Measurements from ENCODE around the gene MRPS27. TPM values are rescaled to one million over a fixed set of nuclear protein-coding genes. Genes with fewer than 3 reads are reported as not detected.
A peak's percentile ranks its signal among the peaks of the same experiment; 100 is the strongest.

Gene MRPS27
- total and polyA plus RNA-seq, 5 experiments from 2014 or later: 31.7 to 48.5 (median 43.6) TPM

DNA sequence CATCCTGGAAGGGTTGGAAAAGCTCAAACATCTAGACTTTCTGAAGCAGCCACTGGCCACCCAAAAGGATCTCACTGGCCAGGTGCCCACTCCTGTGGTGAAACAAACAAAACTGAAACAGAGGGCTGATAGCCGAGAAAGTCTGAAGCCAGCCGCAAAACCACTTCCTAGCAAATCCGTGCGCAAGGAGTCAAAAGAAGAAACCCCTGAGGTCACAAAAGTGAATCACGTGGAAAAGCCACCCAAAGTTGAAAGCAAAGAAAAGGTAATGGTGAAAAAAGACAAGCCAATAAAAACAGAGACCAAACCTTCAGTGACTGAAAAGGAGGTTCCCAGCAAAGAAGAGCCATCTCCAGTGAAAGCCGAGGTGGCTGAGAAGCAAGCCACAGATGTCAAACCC, 125.2 kb downstream of the MRPS27 start:
- peak overlapping the region in 3 of 10 donors; percentile 23 to 57 (median 27) for H3K4me3 Mint-ChIP-seq
- H3K36me3 Mint-ChIP-seq: peaks cover 0 to 15% (median 0%) of the 10 kb centered on the region in 3 donors
- ATAC-seq (no peak), DNase-seq (peak in 2 of 10 donors; percentile 5 to 32)
- H3K27me3 Mint-ChIP-seq: peaks cover 14 to 34% (median 16%) of the 10 kb centered on the region in 5 donors
- peak overlapping the region in 1 of 10 donors; percentile 19 for H3K27ac Mint-ChIP-seq
- POLR2A ChIA-PET: no interaction called here
- H3K4me1 Mint-ChIP-seq: peaks cover 0 to 9% (median 3%) of the 10 kb centered on the region in 4 donors
- H3K9me3 Mint-ChIP-seq: peaks cover 0 to 16% (median 0%) of the 10 kb centered on the region in 9 donors

DNA sequence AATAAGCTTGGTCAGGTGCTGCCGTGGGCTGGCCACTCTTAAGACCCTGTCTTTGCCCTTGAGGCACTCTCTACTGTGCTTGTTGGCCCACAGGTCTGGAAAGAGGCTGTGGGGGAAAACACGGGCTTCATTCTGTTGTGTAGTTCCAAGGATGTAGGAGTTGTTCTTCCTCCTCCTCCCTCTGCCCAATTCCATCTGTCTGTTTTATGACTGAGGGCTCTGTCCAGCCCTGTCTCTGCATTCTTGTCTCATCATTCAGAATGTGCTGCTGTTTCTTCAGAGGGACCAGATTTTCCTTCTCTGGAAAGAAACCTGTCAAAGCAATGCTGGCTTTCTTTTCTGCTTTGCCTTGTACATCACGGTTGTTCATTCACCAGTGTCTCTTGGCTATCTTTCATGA, 128.6 kb downstream of the MRPS27 start:
- H3K4me1 Mint-ChIP-seq: peaks cover 0 to 9% (median 4%) of the 10 kb centered on the region in 4 donors
- H3K36me3 Mint-ChIP-seq: peaks cover 0 to 15% (median 0%) of the 10 kb centered on the region in 3 donors
- H3K4me3 Mint-ChIP-seq: no peak overlapping the region
- no peak for ATAC-seq
- POLR2A ChIA-PET: no interaction called here
- H3K27me3 Mint-ChIP-seq: peaks cover 12 to 29% (median 18%) of the 10 kb centered on the region in 5 donors
- DNase-seq: no peak
- H3K9me3 Mint-ChIP-seq: peaks cover 0 to 16% (median 0%) of the 10 kb centered on the region in 9 donors
- no peak overlapping the region for H3K27ac Mint-ChIP-seq

DNA sequence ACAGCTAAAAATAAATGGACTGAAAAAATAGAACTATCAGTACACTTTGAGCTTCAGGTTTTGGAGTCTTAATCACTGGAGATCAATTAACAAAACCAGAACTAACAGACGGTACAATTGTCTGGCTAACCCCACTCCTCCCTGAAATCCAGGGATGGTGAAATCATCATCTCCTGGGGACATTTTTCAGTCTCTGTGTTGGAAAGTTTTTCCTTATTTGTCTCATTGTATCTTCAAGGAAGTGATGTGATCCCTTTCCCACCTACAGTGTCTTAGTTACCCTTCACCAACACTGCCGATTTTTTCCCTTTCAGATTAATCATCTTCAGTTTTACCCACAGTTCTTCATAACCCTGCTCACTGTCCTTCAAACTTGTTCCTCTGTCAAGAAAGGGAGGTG, 130.9 kb downstream of the MRPS27 start:
- no peak overlapping the region for H3K4me3 Mint-ChIP-seq
- ATAC-seq: no peak
- no peaks in the 10 kb centered on the region for H3K9me3 Mint-ChIP-seq
- DNase-seq: no peak
- H3K4me1 Mint-ChIP-seq: peaks cover 0 to 2% (median 0%) of the 10 kb centered on the region in 4 donors
- POLR2A ChIA-PET: no interaction called here
- H3K27me3 Mint-ChIP-seq: peaks cover 8 to 17% (median 14%) of the 10 kb centered on the region in 5 donors
- H3K36me3 Mint-ChIP-seq: no peaks in the 10 kb centered on the region
- H3K27ac Mint-ChIP-seq: no peak overlapping the region

DNA sequence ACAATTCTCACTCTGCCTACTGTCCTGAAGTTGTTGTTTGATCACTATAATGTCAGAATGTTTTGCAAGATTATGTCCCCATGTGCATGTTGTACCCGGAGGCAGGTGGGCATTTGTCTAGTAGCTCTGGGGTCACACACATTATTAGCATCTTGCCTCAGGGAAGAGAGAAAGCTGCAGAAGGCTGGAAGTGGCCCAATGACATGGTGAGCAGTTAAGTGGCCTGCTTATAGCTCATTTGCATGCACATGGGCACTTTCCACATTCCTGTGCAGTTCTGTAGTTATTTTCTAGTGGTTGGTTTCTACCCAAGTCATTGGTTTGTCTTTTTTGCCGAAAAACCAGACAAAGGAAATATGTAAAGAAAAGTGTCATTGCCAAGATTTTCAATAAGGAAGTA, 131.9 kb downstream of the MRPS27 start:
- Mint-ChIP-seq H3K4me3 (no peak overlapping the region), H3K27ac (no peak overlapping the region), H3K4me1 (peaks cover 0 to 2% (median 0%) of the 10 kb centered on the region in 4 donors), H3K36me3 (no peaks in the 10 kb centered on the region), H3K9me3 (no peaks in the 10 kb centered on the region), H3K27me3 (peaks cover 8 to 26% (median 17%) of the 10 kb centered on the region in 5 donors)
- POLR2A ChIA-PET: no interaction called here
- DNase-seq: no peak
- no peak for ATAC-seq

DNA sequence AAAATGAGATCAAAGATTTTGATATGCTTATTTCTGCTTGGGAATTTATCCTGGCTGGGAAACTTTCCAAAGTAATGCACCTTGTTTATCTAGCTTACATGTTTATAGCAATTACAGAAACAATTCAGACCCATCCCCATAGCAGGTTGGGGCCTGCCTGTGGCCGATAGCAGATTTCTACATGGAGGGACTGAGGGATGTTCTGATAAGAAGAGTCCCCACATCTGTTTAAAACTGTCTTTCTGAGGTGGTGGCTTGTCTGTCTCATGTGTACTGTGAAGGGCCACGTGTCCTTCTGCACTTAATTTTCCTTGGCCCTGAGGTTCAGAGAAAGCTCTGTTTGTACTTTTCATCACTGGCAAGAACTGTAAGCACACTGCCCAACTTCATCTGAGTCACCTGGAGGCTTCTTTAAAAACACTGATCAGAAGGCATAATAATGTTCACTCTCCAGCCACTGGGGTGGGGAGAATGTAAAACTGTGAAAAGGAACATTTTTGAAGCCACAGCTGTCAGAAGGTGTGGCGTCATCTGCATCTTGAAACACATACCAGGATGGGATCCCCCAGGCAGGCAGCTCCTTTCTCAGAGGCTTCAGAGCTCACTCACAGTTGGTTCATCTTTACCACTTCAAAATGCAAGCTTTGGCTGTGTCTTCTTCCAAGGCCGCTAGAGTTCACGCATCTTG, 132.5 kb downstream of the MRPS27 start:
- Mint-ChIP-seq H3K9me3 (no peaks in the 10 kb centered on the region), H3K36me3 (no peaks in the 10 kb centered on the region), H3K4me1 (peaks cover 0 to 2% (median 0%) of the 10 kb centered on the region in 4 donors), H3K27ac (no peak overlapping the region), H3K27me3 (peaks cover 7 to 32% (median 21%) of the 10 kb centered on the region in 5 donors), H3K4me3 (no peak overlapping the region)
- no peak for ATAC-seq
- POLR2A ChIA-PET: no interaction called here
- no peak for DNase-seq

DNA sequence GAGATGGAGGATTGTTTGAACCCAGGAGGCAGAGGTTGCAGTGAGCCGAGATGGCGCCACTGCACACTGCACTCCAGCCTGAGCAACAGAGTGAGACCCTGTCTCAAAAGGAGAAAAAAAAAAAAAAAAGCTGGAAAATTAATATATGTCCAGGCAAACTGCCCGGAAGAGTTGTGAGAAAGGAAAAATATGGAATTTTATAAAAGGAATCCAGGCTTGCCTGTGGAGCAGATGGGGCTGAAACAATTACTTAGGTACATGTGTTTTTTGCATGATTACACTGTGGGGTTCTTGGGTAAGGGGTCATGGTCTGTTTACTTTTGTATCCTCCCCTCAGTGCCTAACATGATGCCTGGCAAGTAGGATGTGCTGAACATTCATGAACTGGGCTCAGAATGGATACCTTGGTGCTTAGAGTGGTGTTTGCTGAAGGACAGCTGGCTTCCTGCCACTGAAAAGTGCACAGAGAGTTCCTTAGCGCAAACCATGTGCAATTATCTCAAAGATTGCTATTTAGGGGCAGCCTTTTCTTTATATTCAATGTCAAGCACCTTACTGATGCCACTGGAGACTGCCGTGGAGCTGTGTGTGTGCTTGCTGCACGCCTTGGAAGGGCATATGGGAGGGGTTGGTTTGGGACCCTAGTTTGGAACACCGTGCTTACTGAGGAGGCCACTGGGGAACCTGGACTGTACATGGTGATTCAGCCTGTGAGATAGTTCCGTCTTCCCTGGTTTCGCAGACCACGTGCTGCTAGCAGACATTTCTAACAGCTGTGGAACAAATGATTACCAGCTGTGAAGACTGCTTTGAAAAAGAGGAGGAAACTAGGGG, 134.3 kb downstream of the MRPS27 start:
- Mint-ChIP-seq H3K27ac (no peak overlapping the region), H3K27me3 (peaks cover 12 to 41% (median 19%) of the 10 kb centered on the region in 5 donors), H3K9me3 (no peaks in the 10 kb centered on the region), H3K36me3 (no peaks in the 10 kb centered on the region), H3K4me1 (peaks cover 0 to 2% (median 0%) of the 10 kb centered on the region in 4 donors), H3K4me3 (no peak overlapping the region)
- POLR2A ChIA-PET: no interaction called here
- no peak for ATAC-seq
- no peak for DNase-seq

DNA sequence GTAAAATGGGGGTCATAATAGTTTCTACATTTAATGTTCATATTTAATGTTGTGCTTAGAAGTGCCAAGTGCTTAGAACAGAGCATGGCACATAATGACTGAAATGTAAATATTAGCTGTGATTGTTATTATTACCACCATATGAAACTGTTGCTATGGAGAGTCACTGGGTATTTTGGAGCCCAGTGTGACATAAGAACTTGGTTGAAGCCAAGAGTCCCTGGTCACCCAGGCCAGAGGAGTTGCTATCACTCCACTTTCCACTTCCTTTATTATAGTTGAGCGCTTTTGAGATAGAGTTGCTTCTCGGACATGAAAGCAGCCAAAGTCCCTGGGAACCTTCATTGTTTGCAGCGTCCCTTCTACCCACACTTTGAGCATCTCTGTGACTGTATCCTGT, 135.6 kb downstream of the MRPS27 start:
- H3K9me3 Mint-ChIP-seq: peaks cover 0 to 2% (median 0%) of the 10 kb centered on the region in 9 donors
- H3K4me1 Mint-ChIP-seq: no peaks in the 10 kb centered on the region
- ATAC-seq (no peak), DNase-seq (no peak)
- POLR2A ChIA-PET: no interaction called here
- peaks cover 17 to 49% (median 26%) of the 10 kb centered on the region in 5 donors for H3K27me3 Mint-ChIP-seq
- H3K36me3 Mint-ChIP-seq: no peaks in the 10 kb centered on the region
- no peak overlapping the region for H3K27ac Mint-ChIP-seq
- H3K4me3 Mint-ChIP-seq: no peak overlapping the region

DNA sequence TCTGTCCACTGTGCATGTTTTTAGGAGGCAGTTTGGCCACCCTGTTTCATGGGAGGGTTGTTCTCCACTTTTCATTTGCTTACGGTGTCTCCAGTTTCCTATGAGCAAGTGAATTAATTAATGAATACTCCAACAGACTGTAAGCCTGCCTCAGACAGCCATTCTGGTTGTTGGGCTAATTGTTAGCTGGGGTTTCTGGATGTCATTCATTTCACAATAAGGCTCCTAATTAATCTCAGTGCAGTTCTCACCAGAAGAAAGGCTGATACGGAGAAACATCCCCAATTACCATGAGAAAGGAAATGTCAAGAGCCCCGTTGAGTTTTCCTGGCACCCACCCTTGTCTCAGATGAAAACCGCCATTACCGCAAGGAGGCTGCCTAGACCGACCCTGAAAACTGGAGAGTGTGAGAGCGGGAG, 136.9 kb downstream of the MRPS27 start:
- Mint-ChIP-seq H3K9me3 (peaks cover 0 to 2% (median 0%) of the 10 kb centered on the region in 9 donors), H3K4me1 (no peaks in the 10 kb centered on the region), H3K36me3 (no peaks in the 10 kb centered on the region), H3K4me3 (no peak overlapping the region), H3K27me3 (peaks cover 17 to 55% (median 26%) of the 10 kb centered on the region in 5 donors), H3K27ac (no peak overlapping the region)
- POLR2A ChIA-PET: no interaction called here
- no peak for ATAC-seq
- DNase-seq: no peak

DNA sequence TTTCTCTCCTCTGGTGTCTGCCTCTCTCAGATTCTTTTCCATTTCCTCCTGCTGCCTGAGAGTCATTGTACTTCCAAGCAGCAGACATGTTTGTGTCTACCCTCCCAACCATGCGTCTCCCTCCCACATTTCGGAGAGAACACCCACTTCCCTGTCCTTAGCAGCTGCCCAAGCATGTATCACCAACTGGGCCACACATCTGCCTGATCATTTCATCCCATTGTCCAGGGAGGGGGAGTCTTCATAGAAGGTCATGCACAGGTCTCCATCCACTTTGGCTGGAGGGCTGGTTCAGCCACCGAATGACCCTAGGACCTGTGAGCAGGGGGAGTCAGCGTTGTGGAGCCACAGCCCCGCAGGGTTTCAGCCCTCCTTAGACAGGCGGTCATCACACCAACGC, 137.4 kb downstream of the MRPS27 start:
- Mint-ChIP-seq H3K4me1 (no peaks in the 10 kb centered on the region), H3K36me3 (no peaks in the 10 kb centered on the region), H3K27ac (no peak overlapping the region), H3K4me3 (no peak overlapping the region), H3K27me3 (peaks cover 17 to 59% (median 26%) of the 10 kb centered on the region in 5 donors), H3K9me3 (peaks cover 0 to 2% (median 0%) of the 10 kb centered on the region in 9 donors)
- POLR2A ChIA-PET: no interaction called here
- DNase-seq (no peak), ATAC-seq (no peak)

DNA sequence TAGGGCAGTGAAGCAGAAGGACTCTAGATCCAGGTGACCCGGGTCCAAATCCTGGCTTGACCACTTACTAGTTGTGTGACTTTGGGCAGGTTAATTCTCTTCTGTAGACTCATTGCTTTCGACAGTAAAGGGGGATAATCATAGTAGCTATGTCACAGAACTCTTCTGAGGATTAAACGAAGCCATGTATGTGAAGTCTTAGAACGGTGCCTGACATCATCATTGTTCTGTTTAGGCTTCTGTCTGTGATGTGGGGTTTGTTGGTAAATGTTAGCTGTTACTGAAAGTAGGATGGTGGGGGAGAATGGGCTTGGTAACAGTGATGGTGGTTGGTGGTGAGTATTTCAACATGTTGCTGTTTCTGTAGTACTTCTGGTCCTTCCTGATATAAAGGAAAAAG, 139.1 kb downstream of the MRPS27 start:
- no peak for DNase-seq

DNA sequence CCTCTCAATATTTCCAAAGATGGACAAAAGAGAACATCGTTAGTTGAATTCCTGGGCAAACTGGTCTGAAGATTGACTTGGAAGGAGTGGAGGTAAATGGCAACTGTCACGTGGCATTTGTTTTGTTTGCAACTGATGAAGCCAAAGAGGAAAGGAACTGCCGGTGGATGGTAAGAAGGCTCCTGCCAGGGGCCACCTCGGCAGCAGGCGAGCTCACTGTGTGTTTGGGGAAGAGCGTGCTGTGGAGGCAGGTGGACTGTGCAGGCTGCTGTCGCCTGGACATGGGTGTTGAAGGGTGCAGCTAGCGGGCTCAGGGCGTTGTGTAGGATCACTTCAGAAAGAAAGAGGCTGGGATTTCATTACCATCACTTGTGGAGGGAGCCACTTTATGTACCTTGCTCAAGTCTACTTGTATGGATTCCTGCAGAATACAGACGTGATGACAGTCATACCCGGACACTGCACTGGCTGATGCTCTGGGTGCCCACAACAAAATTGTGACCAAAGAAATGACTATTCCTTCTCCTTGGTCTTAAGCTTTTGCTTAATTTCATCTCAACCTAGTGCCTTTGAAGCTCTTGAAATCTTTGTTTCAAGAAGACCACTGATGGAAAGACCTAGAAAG, 140.1 kb downstream of the MRPS27 start:
- POLR2A ChIA-PET: no interaction called here
- no peak overlapping the region for H3K27ac Mint-ChIP-seq
- H3K9me3 Mint-ChIP-seq: peaks cover 0 to 2% (median 0%) of the 10 kb centered on the region in 9 donors
- H3K4me1 Mint-ChIP-seq: peaks cover 0 to 1% (median 0%) of the 10 kb centered on the region in 4 donors
- H3K4me3 Mint-ChIP-seq: no peak overlapping the region
- ATAC-seq (no peak), DNase-seq (no peak)
- peaks cover 21 to 54% (median 31%) of the 10 kb centered on the region in 5 donors for H3K27me3 Mint-ChIP-seq
- no peaks in the 10 kb centered on the region for H3K36me3 Mint-ChIP-seq

More for the DNA sequence above, 139.1 kb downstream of the MRPS27 start:
- Mint-ChIP-seq H3K27me3 (peaks cover 17 to 63% (median 24%) of the 10 kb centered on the region in 5 donors), H3K27ac (no peak overlapping the region), H3K36me3 (no peaks in the 10 kb centered on the region), H3K9me3 (peaks cover 0 to 2% (median 0%) of the 10 kb centered on the region in 9 donors), H3K4me1 (peaks cover 0 to 1% (median 0%) of the 10 kb centered on the region in 4 donors), H3K4me3 (no peak overlapping the region)
- POLR2A ChIA-PET: no interaction called here
- no peak for ATAC-seq

DNA sequence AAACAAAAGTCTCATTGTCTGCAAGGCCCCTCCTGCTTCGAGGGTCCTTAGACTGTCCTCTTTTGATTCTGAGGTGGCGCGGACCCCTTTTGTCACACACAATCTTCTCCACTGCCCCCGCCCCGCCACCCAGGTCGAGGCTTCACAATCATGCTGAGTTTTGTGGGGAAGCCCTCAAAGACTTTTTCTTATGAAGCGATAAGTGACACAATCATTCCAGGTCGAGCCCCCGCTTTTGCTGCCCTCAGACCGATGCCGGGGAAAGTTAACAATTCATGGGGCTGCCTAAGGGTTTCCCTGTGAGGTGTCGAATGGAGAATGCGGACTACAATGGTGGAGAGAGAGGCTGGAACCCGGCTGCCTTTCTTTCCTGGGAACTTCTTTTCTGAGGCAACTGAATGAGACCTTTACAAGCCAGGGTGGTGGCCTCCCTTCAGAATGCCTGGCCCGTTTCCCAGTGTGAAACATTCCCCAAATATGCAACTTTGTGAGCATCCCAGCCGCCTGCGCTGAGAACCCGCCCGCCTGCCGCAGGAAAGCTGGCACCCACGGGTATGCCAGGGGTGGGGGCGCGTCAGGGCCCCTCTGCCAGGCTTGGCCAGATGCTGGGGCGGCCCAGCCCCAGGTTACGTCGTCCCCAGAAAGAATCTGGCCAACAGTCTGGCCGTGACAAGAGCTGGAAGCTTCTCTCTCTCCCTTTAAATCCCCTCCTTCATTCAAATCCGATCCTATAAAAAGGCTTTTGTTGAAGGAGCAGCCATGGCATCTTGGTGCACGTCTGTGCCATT, 140.8 kb downstream of the MRPS27 start:
- no peak for ATAC-seq
- H3K9me3 Mint-ChIP-seq: peaks cover 0 to 2% (median 0%) of the 10 kb centered on the region in 9 donors
- peaks cover 17 to 48% (median 31%) of the 10 kb centered on the region in 5 donors for H3K27me3 Mint-ChIP-seq
- DNase-seq: no peak
- H3K36me3 Mint-ChIP-seq: no peaks in the 10 kb centered on the region
- peaks cover 0 to 1% (median 0%) of the 10 kb centered on the region in 4 donors for H3K4me1 Mint-ChIP-seq
- no peak overlapping the region for H3K27ac Mint-ChIP-seq
- POLR2A ChIA-PET: no interaction called here
- H3K4me3 Mint-ChIP-seq: no peak overlapping the region
